Muscle layer of colon (tissue), 2 donors: ENCODE measurements around the gene ASIP.
"Not testable (repeated sequence)": the region's sequence is repeated elsewhere in the genome, so short reads cannot be mapped to it uniquely, and the experiment has no call there.

Experiments
- H3K27ac ChIP-seq: one replicate; pipeline ENCODE4 v1.7.0; 2013; ENCODE audit warnings: low read depth, mild to moderate bottlenecking, low read length, moderate library complexity
- H3K27me3 ChIP-seq, 2 donors: one replicate each; pipeline ENCODE4 v1.7.0; 2013; ENCODE audit warnings: low read length in 2 of 2, mild to moderate bottlenecking in 2 of 2; ENCODE audit not compliant: insufficient read depth in 2 of 2, control insufficient read depth in 1 of 2
- H3K36me3 ChIP-seq: one replicate; pipeline ENCODE4 v1.7.0; 2013; ENCODE audit warnings: mild to moderate bottlenecking, low read length; ENCODE audit not compliant: insufficient read depth
- H3K4me1 ChIP-seq: one replicate; pipeline ENCODE4 v1.7.0; 2013; ENCODE audit warnings: mild to moderate bottlenecking, low read length; ENCODE audit not compliant: insufficient read depth
- H3K4me3 ChIP-seq, 2 donors: one replicate each; pipeline ENCODE4 v1.7.0; 2013; ENCODE audit warnings: low read length in 2 of 2, low read depth in 1 of 2, mild to moderate bottlenecking in 1 of 2, moderate library complexity in 1 of 2
- H3K9ac ChIP-seq: one replicate; pipeline ENCODE4 v1.7.0; 2013; ENCODE audit warnings: low read length
- H3K9me3 ChIP-seq: one replicate; pipeline ENCODE4 v1.7.0; 2013; ENCODE audit warnings: mild to moderate bottlenecking, low read length
- donor health status: abdominal sarcoma.
- donor health status: Adenocarcinoma of cecum.

Gene ASIP

GRCh38 chr20:34292496-34292895, 51.3 kb downstream of the ASIP start:
- H3K27me3 ChIP-seq = no peaks in the 10 kb centered on the region
- H3K4me3 ChIP-seq = no peak overlapping the region
- no peaks in the 10 kb centered on the region for H3K9me3 ChIP-seq
- no peaks in the 10 kb centered on the region for H3K4me1 ChIP-seq
- peaks cover 60% of the 10 kb centered on the region for H3K36me3 ChIP-seq
- no peak overlapping the region for H3K27ac ChIP-seq
- H3K9ac ChIP-seq = no peak overlapping the region

DNA sequence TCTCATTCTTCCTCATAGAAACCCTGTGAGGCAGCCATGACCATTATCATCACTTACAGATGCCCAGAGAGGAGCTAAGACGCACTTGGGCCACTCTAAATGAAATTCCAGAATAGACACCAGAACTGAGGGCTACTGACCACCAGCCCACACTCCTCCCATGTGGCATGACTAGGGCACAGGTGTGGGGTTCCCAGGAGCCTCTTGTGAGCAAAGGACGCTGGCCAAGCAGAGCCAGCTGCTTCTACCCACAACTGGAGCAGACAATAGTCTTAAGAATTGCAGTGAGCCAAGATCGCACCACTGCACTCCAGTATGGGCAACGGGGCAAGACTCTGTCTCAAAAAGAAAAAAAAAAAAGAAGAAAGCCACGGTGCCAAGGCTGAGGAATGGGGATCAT, 51.9 kb downstream of the ASIP start:
- Histone ChIP-seq H3K27ac (no peak overlapping the region), H3K4me3 (no peak overlapping the region), H3K9me3 (no peaks in the 10 kb centered on the region), H3K4me1 (no peaks in the 10 kb centered on the region), H3K27me3 (no peaks in the 10 kb centered on the region), H3K9ac (no peak overlapping the region), H3K36me3 (peaks cover 54% of the 10 kb centered on the region)

GRCh38 chr20:34293589-34293988, 52.4 kb downstream of the ASIP start:
- Histone ChIP-seq H3K36me3 (peaks cover 54% of the 10 kb centered on the region), H3K27ac (no peak overlapping the region), H3K4me1 (no peaks in the 10 kb centered on the region), H3K9me3 (no peaks in the 10 kb centered on the region), H3K9ac (no peak overlapping the region), H3K27me3 (no peaks in the 10 kb centered on the region), H3K4me3 (no peak overlapping the region)

DNA sequence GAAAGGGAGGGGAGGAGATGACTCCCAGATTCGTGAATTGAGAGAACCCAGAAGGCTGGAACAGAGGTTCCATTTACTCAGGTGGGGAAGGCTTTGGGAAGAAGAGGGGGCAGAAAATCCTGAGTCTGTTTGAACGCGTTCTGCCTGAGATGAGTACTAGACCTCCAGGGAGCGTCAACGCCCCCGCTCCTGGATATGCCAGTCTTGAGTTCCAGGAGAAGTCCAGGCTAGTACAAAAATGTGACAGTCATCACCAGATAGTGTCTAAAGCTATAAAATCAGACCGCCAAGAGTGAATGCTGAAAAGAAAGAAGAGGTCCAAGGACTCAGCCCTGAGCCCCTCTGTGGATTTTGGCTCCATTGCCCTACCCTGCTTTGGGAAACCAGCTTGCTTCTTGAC, 53.3 kb downstream of the ASIP start:
- H3K4me1 ChIP-seq = no peaks in the 10 kb centered on the region
- H3K27me3 ChIP-seq = no peaks in the 10 kb centered on the region
- no peaks in the 10 kb centered on the region for H3K9me3 ChIP-seq
- H3K27ac ChIP-seq = no peak overlapping the region
- H3K9ac ChIP-seq = no peak overlapping the region
- H3K36me3 ChIP-seq = peaks cover 54% of the 10 kb centered on the region
- no peak overlapping the region for H3K4me3 ChIP-seq

- H3K4me1 ChIP-seq = no peaks in the 10 kb centered on the region
- no peak overlapping the region for H3K9ac ChIP-seq
- H3K4me3 ChIP-seq = no peak overlapping the region
- H3K36me3 ChIP-seq = peaks cover 48% of the 10 kb centered on the region
- no peak overlapping the region for H3K27ac ChIP-seq
- no peaks in the 10 kb centered on the region for H3K27me3 ChIP-seq
- H3K9me3 ChIP-seq = no peaks in the 10 kb centered on the region
These were observed 54.1 kb downstream of the ASIP start for GRCh38 chr20:34295284-34295683.

DNA sequence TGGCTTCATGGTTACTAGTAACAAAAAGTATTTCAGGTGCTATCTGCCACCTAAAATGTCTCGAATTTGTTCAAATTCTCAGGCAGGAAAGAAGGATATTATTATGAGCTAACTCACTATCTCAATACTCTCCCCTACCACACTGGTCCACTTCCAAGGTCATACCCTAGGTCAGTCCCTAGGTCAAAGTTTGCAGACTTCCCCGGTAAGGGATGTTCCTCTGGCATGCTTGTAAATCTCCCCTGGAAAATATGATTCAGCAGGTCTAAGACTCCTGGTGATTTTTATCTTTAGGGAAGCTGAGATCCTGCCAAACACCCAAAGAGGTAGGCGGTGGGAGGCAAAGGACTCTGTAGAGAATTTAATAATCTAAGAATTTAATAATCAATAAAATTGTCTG, 55.2 kb downstream of the ASIP start:
- H3K27me3 ChIP-seq = no peaks in the 10 kb centered on the region
- H3K9ac ChIP-seq = no peak overlapping the region
- H3K27ac ChIP-seq = no peak overlapping the region
- H3K4me3 ChIP-seq = no peak overlapping the region
- H3K4me1 ChIP-seq = no peaks in the 10 kb centered on the region
- peaks cover 36% of the 10 kb centered on the region for H3K36me3 ChIP-seq
- H3K9me3 ChIP-seq = no peaks in the 10 kb centered on the region

DNA sequence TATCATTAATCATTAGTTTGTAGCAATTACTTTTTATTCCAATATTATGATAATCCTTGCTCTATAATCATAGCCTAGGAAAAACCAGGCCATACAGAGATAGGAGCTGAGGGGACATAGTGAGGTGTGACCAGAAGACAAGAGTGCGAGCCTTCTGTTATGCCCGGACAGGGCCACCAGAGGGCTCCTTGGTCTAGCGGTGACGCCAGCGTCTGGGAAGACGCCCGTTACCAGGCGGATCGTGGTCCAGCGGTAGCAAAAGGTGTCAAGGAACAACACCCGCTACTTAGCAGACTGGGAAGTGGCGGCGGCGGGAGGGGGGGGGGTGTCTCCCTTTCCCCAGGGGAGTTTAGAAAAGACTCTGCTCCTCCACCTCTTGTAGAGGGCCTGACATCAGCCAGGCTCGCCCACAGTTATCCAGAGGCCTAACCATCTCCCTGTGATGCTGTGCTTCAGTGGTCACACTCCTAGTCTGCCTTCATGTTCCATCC, 57.1 kb downstream of the ASIP start:
- H3K27me3 ChIP-seq, H3K27ac ChIP-seq, H3K4me3 ChIP-seq, H3K9me3 ChIP-seq, H3K4me1 ChIP-seq, H3K9ac ChIP-seq: not testable (repeated sequence)
- peaks cover 17% of the 10 kb centered on the region for H3K36me3 ChIP-seq

DNA sequence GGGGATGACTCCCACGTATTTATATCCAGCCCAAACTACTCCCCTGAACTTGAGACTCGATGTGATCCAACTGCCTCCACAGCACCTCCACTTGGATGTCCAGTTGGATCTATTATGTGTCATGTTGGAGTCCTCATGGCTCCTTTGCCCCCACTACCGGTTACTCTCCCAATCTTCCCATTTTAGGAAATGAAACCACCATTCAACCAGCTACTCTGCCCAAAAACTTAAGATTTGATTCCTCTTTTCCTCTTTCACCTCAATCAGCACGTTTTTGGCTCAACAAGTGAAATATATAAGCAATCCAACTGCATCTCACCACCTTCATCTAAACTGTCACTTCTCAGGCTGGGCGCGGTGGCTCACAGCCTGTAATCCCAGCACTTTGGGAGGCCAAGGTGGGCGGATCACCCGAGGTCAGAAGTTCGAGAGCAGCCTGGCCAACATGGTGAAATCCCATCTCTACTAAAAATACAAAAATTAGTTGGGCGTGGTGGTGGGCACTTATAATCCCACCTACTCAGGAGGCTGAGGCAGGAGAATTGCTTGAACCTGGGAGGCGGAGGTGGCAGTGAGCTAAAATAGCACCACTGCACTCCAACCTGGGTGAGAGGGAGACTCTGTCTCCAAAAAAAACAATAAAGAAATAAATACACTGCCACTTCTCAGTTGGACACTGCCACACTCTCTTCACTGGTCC, 58.5 kb downstream of the ASIP start:
- Histone ChIP-seq H3K27ac (no peak overlapping the region), H3K9ac (no peak overlapping the region), H3K36me3 (peaks cover 5% of the 10 kb centered on the region), H3K4me3 (no peak overlapping the region), H3K4me1 (peaks cover 8% of the 10 kb centered on the region), H3K27me3 (no peaks in the 10 kb centered on the region), H3K9me3 (no peaks in the 10 kb centered on the region)

DNA sequence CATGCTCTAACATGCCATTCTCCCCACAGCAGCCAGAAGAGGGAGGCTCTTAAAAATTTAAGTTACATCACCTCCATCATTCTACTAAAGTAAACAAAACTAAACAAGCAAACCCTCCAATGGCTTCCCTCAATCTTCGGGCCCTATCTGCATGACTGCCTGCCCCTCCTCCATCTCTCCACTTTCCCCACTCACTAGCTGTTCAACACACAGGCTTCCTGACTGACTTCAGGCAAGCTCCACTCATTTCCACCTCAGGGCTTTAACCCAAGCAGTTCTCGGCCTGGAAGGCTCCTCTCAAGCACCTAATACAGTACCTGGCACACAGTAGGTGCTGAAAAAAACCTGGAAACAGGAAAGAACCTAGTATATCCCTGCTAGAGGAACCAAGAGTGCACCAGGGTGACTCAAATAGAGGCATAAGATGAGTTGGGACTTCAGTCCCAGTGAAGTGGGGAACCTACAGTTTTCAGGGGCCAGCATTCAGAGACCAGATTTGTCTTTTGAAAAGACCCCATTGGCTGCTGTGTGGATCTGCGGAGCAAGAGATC, 59.1 kb downstream of the ASIP start:
- Histone ChIP-seq H3K27me3 (no peaks in the 10 kb centered on the region), H3K4me1 (peaks cover 8% of the 10 kb centered on the region), H3K36me3 (no peaks in the 10 kb centered on the region), H3K9me3 (no peaks in the 10 kb centered on the region), H3K27ac (no peak overlapping the region), H3K9ac (no peak overlapping the region), H3K4me3 (no peak overlapping the region)

DNA sequence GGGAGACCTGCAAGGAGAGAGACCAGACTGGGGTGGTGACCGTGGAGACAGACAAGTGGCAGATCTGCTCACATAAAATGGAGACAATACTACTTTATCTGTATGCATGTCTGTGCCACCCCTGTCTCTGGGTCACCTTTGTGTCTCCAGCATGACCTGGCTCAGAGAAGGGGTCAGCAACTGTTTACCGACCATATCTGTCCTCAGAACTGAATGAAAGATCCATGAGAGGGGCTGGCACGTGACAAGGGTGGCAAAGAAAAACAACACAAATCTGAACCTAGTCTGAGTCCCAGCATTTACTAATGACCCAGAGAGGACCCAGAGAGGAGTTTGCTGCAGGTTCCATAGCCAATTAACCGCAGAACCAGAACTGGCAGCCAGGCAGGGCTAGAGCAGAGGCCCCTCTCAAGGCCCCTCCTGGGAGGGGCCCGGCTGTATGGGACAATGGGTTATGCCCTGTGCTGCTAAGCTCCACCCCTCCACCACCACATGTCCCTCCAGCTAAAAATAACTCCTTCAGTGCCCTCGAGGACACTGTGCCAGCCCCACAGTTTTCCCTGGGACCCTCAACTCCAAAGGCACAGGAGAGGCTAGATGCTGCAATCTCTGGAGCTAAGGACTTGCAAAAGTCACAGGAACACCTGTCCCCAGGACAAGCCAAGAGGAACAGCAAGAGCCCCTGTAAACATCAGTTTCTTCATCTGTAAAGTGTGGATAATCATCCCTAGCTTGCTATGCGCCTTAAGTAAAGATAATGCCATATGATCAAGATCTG, 59.8 kb downstream of the ASIP start:
- Histone ChIP-seq H3K9me3 (no peaks in the 10 kb centered on the region), H3K4me1 (peaks cover 8% of the 10 kb centered on the region), H3K4me3 (no peak overlapping the region), H3K36me3 (no peaks in the 10 kb centered on the region), H3K27ac (no peak overlapping the region), H3K27me3 (no peaks in the 10 kb centered on the region), H3K9ac (no peak overlapping the region)

- Histone ChIP-seq H3K4me1 (peaks cover 8% of the 10 kb centered on the region), H3K27me3 (no peaks in the 10 kb centered on the region), H3K27ac (no peak overlapping the region), H3K36me3 (no peaks in the 10 kb centered on the region), H3K9me3 (no peaks in the 10 kb centered on the region), H3K4me3 (peak overlapping the region in 1 of 2 donors; percentile 88), H3K9ac (peak overlapping the region; percentile 84)
These were observed 60.5 kb downstream of the ASIP start for GRCh38 chr20:34301587-34302311.
